Measurements from ENCODE around the gene MYO1D. TPM values are rescaled to one million over a fixed set of nuclear protein-coding genes. Genes with fewer than 3 reads are reported as not detected.

MYO1D gene
- total RNA-seq, 1 experiment from 2014 or later = 40.8 TPM

DNA sequence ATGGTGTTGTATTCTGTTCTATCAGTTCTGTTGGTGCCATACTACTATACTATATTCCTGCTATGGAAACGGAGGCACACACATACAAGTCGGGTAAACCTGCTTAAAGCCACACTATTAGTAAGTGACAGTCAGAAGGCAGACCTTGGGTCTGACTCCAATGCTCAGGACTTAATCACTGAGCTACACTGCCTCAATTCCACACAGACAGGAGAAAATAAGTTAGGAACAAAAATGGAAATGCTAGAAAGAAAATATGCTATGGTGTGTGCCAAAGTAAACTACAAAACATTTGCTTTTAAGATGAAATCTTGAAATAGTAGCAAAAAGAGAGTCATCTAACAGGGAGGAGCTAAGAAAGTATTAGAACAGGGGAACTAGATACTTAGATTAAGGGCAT, 48.1 kb downstream of the MYO1D start:
- POLR2A ChIA-PET (ENCODE audit: unreplicated experiment) = no interaction called here
- no peak for TF ChIP-seq EZH2 (IDR thresholded peaks at IDR 0.05; ENCODE audit: low read depth)
- TF ChIP-seq, protein P1, sequence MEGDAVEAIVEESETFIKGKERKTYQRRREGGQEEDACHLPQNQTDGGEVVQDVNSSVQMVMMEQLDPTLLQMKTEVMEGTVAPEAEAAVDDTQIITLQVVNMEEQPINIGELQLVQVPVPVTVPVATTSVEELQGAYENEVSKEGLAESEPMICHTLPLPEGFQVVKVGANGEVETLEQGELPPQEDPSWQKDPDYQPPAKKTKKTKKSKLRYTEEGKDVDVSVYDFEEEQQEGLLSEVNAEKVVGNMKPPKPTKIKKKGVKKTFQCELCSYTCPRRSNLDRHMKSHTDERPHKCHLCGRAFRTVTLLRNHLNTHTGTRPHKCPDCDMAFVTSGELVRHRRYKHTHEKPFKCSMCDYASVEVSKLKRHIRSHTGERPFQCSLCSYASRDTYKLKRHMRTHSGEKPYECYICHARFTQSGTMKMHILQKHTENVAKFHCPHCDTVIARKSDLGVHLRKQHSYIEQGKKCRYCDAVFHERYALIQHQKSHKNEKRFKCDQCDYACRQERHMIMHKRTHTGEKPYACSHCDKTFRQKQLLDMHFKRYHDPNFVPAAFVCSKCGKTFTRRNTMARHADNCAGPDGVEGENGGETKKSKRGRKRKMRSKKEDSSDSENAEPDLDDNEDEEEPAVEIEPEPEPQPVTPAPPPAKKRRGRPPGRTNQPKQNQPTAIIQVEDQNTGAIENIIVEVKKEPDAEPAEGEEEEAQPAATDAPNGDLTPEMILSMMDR (conservative IDR thresholded peaks at IDR 0.05) = no peak
- H3K4me1 ChIP-seq (replicated peaks; ENCODE audit: insufficient read depth) = no peaks in the 10 kb centered on the region
- H3K36me3 ChIP-seq (ENCODE audit: low read depth) = no peaks in the 10 kb centered on the region
- H3K4me2 ChIP-seq = peak overlapping the region; percentile 8; the same call in 1 of the 2 replicates
- H4K20me1 ChIP-seq (ENCODE audit: insufficient read depth) = no peaks in the 10 kb centered on the region
- H3K9me3 ChIP-seq (ENCODE audit: insufficient read depth, low read depth) = no peaks in the 10 kb centered on the region
- no peak for DNase-seq
- intact Hi-C loops (cut with micrococcal nuclease; ENCODE audit: unreplicated experiment) = loop anchor here (10.0 kb wide), 1 partner anchor 46 kb away; the partner anchor contains the start of gene MYO1D
- CTCF ChIA-PET = interaction anchor here (0.6 to 0.7 kb wide), 2 partner anchors 49 to 189 kb away, joined by 3 to 7 read pairs; no protein-coding TSS in a partner anchor
- H2AFZ ChIP-seq = no peak overlapping the region
- no peaks in the 10 kb centered on the region for H3K9me2 ChIP-seq (ENCODE audit: insufficient read depth)
- H3K79me2 ChIP-seq (ENCODE audit: low read depth) = no peaks in the 10 kb centered on the region
- no peak overlapping the region for H3K27ac ChIP-seq
- no peak overlapping the region for H3K4me3 ChIP-seq
- no peaks in the 10 kb centered on the region for H3F3A ChIP-seq (ENCODE audit: insufficient read depth, low read depth)
- BruUV-seq (replicated peaks) = no TSS peak
- no peaks in the 10 kb centered on the region for H3K27me3 ChIP-seq (ENCODE audit: insufficient read depth, low read depth)

DNA sequence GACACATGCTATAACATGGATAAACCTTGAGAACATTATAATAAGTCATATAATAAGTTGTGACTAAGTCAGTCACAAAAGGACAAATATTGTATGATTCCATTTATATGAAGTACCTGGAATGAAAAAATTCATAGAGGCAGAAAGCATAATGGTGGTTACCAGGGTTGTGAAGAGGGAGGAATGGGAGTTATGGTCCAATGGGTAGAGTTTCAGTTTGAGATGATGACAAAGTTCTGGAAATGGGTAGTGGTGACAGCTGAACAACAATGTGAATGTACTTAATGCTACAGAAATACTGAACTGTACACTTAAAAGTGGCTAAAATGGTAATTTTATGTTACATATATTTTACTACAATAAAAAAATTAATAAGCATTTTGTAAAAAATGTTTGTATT, 49.7 kb downstream of the MYO1D start:
- BruUV-seq (replicated peaks) = no TSS peak
- DNase-seq = no peak
- Histone ChIP-seq H3K4me2 (no peak overlapping the region), H3K27me3 (ENCODE audit: insufficient read depth, low read depth) (no peaks in the 10 kb centered on the region), H3K36me3 (ENCODE audit: low read depth) (no peaks in the 10 kb centered on the region), H3K9me2 (ENCODE audit: insufficient read depth) (no peaks in the 10 kb centered on the region), H3F3A (ENCODE audit: insufficient read depth, low read depth) (no peaks in the 10 kb centered on the region), H3K79me2 (ENCODE audit: low read depth) (no peaks in the 10 kb centered on the region), H3K9me3 (ENCODE audit: insufficient read depth, low read depth) (no peaks in the 10 kb centered on the region), H3K4me1 (replicated peaks; ENCODE audit: insufficient read depth) (no peaks in the 10 kb centered on the region), H3K27ac (no peak overlapping the region), H3K4me3 (no peak overlapping the region), H4K20me1 (ENCODE audit: insufficient read depth) (no peaks in the 10 kb centered on the region), H2AFZ (no peak overlapping the region)
- intact Hi-C loops (cut with micrococcal nuclease; ENCODE audit: unreplicated experiment) = loop anchor here (10.0 kb wide), 1 partner anchor 48 kb away; the partner anchor contains the start of gene MYO1D
- ChIA-PET CTCF (no interaction called here), POLR2A (ENCODE audit: unreplicated experiment) (no interaction called here)
- TF ChIP-seq EZH2 (IDR thresholded peaks at IDR 0.05; ENCODE audit: low read depth) = no peak
- TF ChIP-seq, protein P1 (conservative IDR thresholded peaks at IDR 0.05) = no peak

DNA sequence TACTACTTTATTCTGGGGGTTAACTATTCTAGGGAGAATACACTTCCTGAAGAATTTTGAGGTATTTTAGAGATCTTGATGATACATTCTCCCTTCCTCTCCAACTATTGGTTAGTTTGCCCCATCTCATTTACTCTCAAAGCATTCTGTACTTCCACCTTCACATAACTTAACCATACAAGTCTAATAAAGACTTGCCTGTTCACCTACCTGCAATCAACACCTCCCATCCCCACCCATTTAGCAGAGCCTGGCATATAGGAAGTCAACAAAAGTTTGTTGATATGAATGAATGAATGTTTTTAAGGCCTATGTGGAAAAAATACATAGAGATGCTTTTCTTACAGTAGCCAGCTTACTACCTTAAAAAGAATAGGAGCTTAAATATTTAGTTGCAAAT, 50.8 kb downstream of the MYO1D start:
- no TSS peak for BruUV-seq (replicated peaks)
- no peaks in the 10 kb centered on the region for H4K20me1 ChIP-seq (ENCODE audit: insufficient read depth)
- no peaks in the 10 kb centered on the region for H3F3A ChIP-seq (ENCODE audit: insufficient read depth, low read depth)
- H3K4me1 ChIP-seq (replicated peaks; ENCODE audit: insufficient read depth) = no peaks in the 10 kb centered on the region
- ChIA-PET POLR2A (ENCODE audit: unreplicated experiment) (no interaction called here), CTCF (no interaction called here)
- no peaks in the 10 kb centered on the region for H3K9me2 ChIP-seq (ENCODE audit: insufficient read depth)
- no peak for DNase-seq
- no peak overlapping the region for H2AFZ ChIP-seq
- H3K4me2 ChIP-seq = no peak overlapping the region
- intact Hi-C loops (cut with micrococcal nuclease; ENCODE audit: unreplicated experiment) = loop anchor here (10.0 kb wide), 1 partner anchor 49 kb away; the partner anchor contains the start of gene MYO1D
- TF ChIP-seq, protein P1 (conservative IDR thresholded peaks at IDR 0.05) = no peak
- TF ChIP-seq EZH2 (IDR thresholded peaks at IDR 0.05; ENCODE audit: low read depth) = no peak
- no peaks in the 10 kb centered on the region for H3K79me2 ChIP-seq (ENCODE audit: low read depth)
- H3K27ac ChIP-seq = no peak overlapping the region
- no peak overlapping the region for H3K4me3 ChIP-seq
- H3K27me3 ChIP-seq (ENCODE audit: insufficient read depth, low read depth) = no peaks in the 10 kb centered on the region
- no peaks in the 10 kb centered on the region for H3K36me3 ChIP-seq (ENCODE audit: low read depth)
- H3K9me3 ChIP-seq (ENCODE audit: insufficient read depth, low read depth) = no peaks in the 10 kb centered on the region
